Suprapubic skin (tissue), 4 donors: ENCODE data around the gene E2F3. TPM values are rescaled to one million over a fixed set of nuclear protein-coding genes. Genes with fewer than 3 reads are reported as not detected.

ENCODE experiments used
- DNase-seq, 2 donors: peaks; one replicate each; pipeline ENCODE4 v3.0.0-alpha.2; 2019; ENCODE audit warnings: low spot score in 2 of 2
- H3K27ac ChIP-seq: fragments of 200-600 bp; sonication (generic); one replicate; pipeline ENCODE4 v1.5.1; 2019
- H3K27me3 ChIP-seq: fragments of 200-600 bp; sonication (generic); one replicate; pipeline ENCODE4 v1.5.1; 2019
- H3K36me3 ChIP-seq: fragments of 200-600 bp; sonication (generic); one replicate; pipeline ENCODE4 v1.5.1; 2019
- H3K4me1 ChIP-seq: fragments of 200-600 bp; sonication (generic); one replicate; pipeline ENCODE4 v1.5.1; 2019
- H3K4me3 ChIP-seq: fragments of 200-600 bp; sonication (generic); one replicate; pipeline ENCODE4 v1.5.1; 2019; ENCODE audit warnings: mild to moderate bottlenecking
- H3K9me3 ChIP-seq: fragments of 200-600 bp; sonication (generic); one replicate; pipeline ENCODE4 v1.5.1; 2019
- CTCF ChIP-seq, 2 donors: fragments of 200-600 bp in 1 of 2; fragments of 450-650 bp in 1 of 2; sonication (generic) in 1 of 2; IDR thresholded peaks; one replicate each; pipeline ENCODE4 v1.5.1; 2016 to 2019; ENCODE audit warnings: antibody characterized with exemption in 2 of 2, mild to moderate bottlenecking in 1 of 2, moderate library complexity in 1 of 2
- EP300 ChIP-seq: sonication (generic); formaldehyde crosslinking; IDR thresholded peaks from one replicate; pipeline ENCODE4 v1.6.1; 2017; ENCODE audit warnings: antibody characterized with exemption
- POLR2A ChIP-seq, 2 donors: fragments of 450-650 bp; IDR thresholded peaks; one replicate each; pipeline ENCODE4 v1.6.1; 2017; ENCODE audit warnings: antibody characterized with exemption in 2 of 2, mild to moderate bottlenecking in 2 of 2, moderate library complexity in 2 of 2
- POLR2AphosphoS5 ChIP-seq, 3 donors: sonication (generic); formaldehyde crosslinking; IDR thresholded peaks; one replicate each; pipeline ENCODE4 v1.6.1; 2017; ENCODE audit warnings: antibody characterized with exemption in 3 of 3
- WGBS: methylation state at CpG from one replicate; pipeline ENCODE4 v1.1.5; 2018; 5-methylcytosine and 5-hydroxymethylcytosine counted together
- total RNA-seq, 4 donors: library from RNA; depleted of rRNA; stranded (reverse); fragments of >200 nt; gene quantifications; one replicate each; pipeline ENCODE4 v1.1.0, GENCODE V29; 2016

The E2F3 gene
- total RNA-seq, 4 donors from 2014 or later = 1.9 to 3.6 (median 2.9) TPM

- Histone ChIP-seq H3K36me3 (no peaks in the 10 kb centered on the region), H3K4me1 (no peaks in the 10 kb centered on the region), H3K27ac (no peak overlapping the region), H3K4me3 (no peak overlapping the region), H3K9me3 (no peaks in the 10 kb centered on the region), H3K27me3 (no peaks in the 10 kb centered on the region)
- 74% methylated on average over 4 of the region's 4 CpGs for WGBS
- no peak for DNase-seq
- no peak for TF ChIP-seq EP300
- TF ChIP-seq POLR2AphosphoS5 (IDR thresholded peaks at IDR 0.05) = no peak
- TF ChIP-seq CTCF (IDR thresholded peaks at IDR 0.05) = no peak
- no peak for TF ChIP-seq POLR2A (IDR thresholded peaks at IDR 0.05)
These were observed 15.1 kb downstream of the E2F3 start for GRCh38 chr6:20416567-20417345.

GRCh38 chr6:20417819-20418218 is 16.1 kb downstream of the E2F3 start:
- TF ChIP-seq POLR2AphosphoS5 (IDR thresholded peaks at IDR 0.05) (no peak), EP300 (no peak), CTCF (IDR thresholded peaks at IDR 0.05) (no peak), POLR2A (IDR thresholded peaks at IDR 0.05) (no peak)
- no peak for DNase-seq
- 84% methylated on average over 6 of the region's 6 CpGs for WGBS
- H3K4me3 ChIP-seq = no peak overlapping the region
- H3K36me3 ChIP-seq = no peaks in the 10 kb centered on the region
- H3K4me1 ChIP-seq = no peaks in the 10 kb centered on the region
- no peaks in the 10 kb centered on the region for H3K27me3 ChIP-seq
- no peaks in the 10 kb centered on the region for H3K9me3 ChIP-seq
- H3K27ac ChIP-seq = no peak overlapping the region

- 95% methylated on average over 3 of the region's 3 CpGs for WGBS
- peaks cover 2% of the 10 kb centered on the region for H3K36me3 ChIP-seq
- no peak overlapping the region for H3K27ac ChIP-seq
- no peaks in the 10 kb centered on the region for H3K4me1 ChIP-seq
- no peak for TF ChIP-seq EP300
- no peak for TF ChIP-seq POLR2A (IDR thresholded peaks at IDR 0.05)
- TF ChIP-seq CTCF (IDR thresholded peaks at IDR 0.05) = no peak
- TF ChIP-seq POLR2AphosphoS5 (IDR thresholded peaks at IDR 0.05) = no peak
- H3K27me3 ChIP-seq = no peaks in the 10 kb centered on the region
- DNase-seq = no peak
- H3K4me3 ChIP-seq = no peak overlapping the region
- no peaks in the 10 kb centered on the region for H3K9me3 ChIP-seq
These were observed 24.8 kb downstream of the E2F3 start for GRCh38 chr6:20426177-20427082.

GRCh38 chr6:20427856-20428255 is 26.2 kb downstream of the E2F3 start:
- Histone ChIP-seq H3K4me3 (no peak overlapping the region), H3K4me1 (no peaks in the 10 kb centered on the region), H3K36me3 (peaks cover 4% of the 10 kb centered on the region), H3K27me3 (no peaks in the 10 kb centered on the region), H3K9me3 (no peaks in the 10 kb centered on the region), H3K27ac (no peak overlapping the region)
- WGBS = 74% methylated on average over 6 of the region's 6 CpGs
- DNase-seq = no peak
- no peak for TF ChIP-seq EP300
- no peak for TF ChIP-seq POLR2A (IDR thresholded peaks at IDR 0.05)
- TF ChIP-seq CTCF (IDR thresholded peaks at IDR 0.05) = no peak
- TF ChIP-seq POLR2AphosphoS5 (IDR thresholded peaks at IDR 0.05) = no peak

- 97% methylated on average over 5 of the region's 5 CpGs for WGBS
These were observed 31.0 kb downstream of the E2F3 start for GRCh38 chr6:20432692-20433091.

More at GRCh38 chr6:20432692-20433091, 31.0 kb downstream of the E2F3 start:
- TF ChIP-seq POLR2A (IDR thresholded peaks at IDR 0.05) (no peak), CTCF (IDR thresholded peaks at IDR 0.05) (no peak), EP300 (no peak), POLR2AphosphoS5 (IDR thresholded peaks at IDR 0.05) (no peak)
- Histone ChIP-seq H3K27me3 (no peaks in the 10 kb centered on the region), H3K4me1 (no peaks in the 10 kb centered on the region), H3K36me3 (peaks cover 4% of the 10 kb centered on the region), H3K27ac (no peak overlapping the region), H3K4me3 (no peak overlapping the region), H3K9me3 (no peaks in the 10 kb centered on the region)
- DNase-seq = no peak
